ENCODE measurements around the gene GIMAP1. TPM values are rescaled to one million over a fixed set of nuclear protein-coding genes. Genes with fewer than 3 reads are reported as not detected.

Gene GIMAP1
- polyA plus RNA-seq, 1 donor from 2014 or later, result not detected

DNA sequence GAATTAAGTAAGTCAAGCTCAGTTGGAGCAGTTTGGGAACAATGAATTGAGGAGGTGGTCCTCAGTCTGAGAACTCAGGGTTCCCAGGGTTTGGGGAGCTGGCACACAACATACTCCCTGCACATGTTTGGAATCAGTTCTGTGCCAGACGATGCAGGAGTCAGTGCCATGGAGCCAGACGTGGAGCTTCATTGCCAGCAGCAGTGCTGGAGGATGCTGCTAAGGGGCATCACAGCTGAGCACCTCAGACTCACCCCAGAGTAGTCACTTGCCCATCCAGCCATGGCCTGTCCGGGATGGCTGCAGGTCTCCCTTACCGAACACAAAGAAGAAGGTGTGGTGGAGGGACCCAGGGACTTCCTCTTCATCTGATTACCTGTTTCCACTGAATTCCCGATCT, 28.7 kb downstream of the GIMAP1 start:
- Histone ChIP-seq H3K4me2 (ENCODE audit: low read length) (no peak overlapping the region), H4K20me1 (ENCODE audit: insufficient read depth) (no peaks in the 10 kb centered on the region), H2AFZ (ENCODE audit: low read depth, low read length) (no peak overlapping the region), H3K36me3 (ENCODE audit: insufficient read depth, low read length) (no peaks in the 10 kb centered on the region), H3K4me3 (ENCODE audit: low read length) (no peak overlapping the region), H3K9ac (ENCODE audit: low read length) (no peak overlapping the region), H3K9me3 (ENCODE audit: low read length) (no peaks in the 10 kb centered on the region), H3K27ac (ENCODE audit: low read length) (no peak overlapping the region), H3K27me3 (ENCODE audit: insufficient read depth, low read depth, low read length) (no peaks in the 10 kb centered on the region), H3F3A (ENCODE audit: insufficient read depth, low read length, poor library complexity, severe bottlenecking) (no peaks in the 10 kb centered on the region), H3K79me2 (replicated peaks; ENCODE audit: insufficient read depth, low read length) (no peaks in the 10 kb centered on the region), H3K9me2 (ENCODE audit: insufficient read depth, low read length) (no peaks in the 10 kb centered on the region)
- TF ChIP-seq EP300 (conservative IDR thresholded peaks at IDR 0.05; ENCODE audit: poor library complexity, severe bottlenecking) (no peak), MXI1 (conservative IDR thresholded peaks at IDR 0.05; ENCODE audit: poor library complexity, severe bottlenecking) (no peak), SMC3 (conservative IDR thresholded peaks at IDR 0.05; ENCODE audit: poor library complexity) (no peak), EZH2 (IDR thresholded peaks at IDR 0.05; ENCODE audit: borderline replicate concordance, insufficient read depth, low read length, poor library complexity, severe bottlenecking) (no peak), TAF1 (IDR thresholded peaks at IDR 0.05; ENCODE audit: low read depth) (no peak), POLR2AphosphoS5 (IDR thresholded peaks at IDR 0.05) (no peak), RAD21 (conservative IDR thresholded peaks at IDR 0.05) (no peak)
- TF ChIP-seq, protein P1, sequence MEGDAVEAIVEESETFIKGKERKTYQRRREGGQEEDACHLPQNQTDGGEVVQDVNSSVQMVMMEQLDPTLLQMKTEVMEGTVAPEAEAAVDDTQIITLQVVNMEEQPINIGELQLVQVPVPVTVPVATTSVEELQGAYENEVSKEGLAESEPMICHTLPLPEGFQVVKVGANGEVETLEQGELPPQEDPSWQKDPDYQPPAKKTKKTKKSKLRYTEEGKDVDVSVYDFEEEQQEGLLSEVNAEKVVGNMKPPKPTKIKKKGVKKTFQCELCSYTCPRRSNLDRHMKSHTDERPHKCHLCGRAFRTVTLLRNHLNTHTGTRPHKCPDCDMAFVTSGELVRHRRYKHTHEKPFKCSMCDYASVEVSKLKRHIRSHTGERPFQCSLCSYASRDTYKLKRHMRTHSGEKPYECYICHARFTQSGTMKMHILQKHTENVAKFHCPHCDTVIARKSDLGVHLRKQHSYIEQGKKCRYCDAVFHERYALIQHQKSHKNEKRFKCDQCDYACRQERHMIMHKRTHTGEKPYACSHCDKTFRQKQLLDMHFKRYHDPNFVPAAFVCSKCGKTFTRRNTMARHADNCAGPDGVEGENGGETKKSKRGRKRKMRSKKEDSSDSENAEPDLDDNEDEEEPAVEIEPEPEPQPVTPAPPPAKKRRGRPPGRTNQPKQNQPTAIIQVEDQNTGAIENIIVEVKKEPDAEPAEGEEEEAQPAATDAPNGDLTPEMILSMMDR (IDR thresholded peaks at IDR 0.05; ENCODE audit: poor library complexity, severe bottlenecking), result no peak
- TF ChIP-seq, protein P2, sequence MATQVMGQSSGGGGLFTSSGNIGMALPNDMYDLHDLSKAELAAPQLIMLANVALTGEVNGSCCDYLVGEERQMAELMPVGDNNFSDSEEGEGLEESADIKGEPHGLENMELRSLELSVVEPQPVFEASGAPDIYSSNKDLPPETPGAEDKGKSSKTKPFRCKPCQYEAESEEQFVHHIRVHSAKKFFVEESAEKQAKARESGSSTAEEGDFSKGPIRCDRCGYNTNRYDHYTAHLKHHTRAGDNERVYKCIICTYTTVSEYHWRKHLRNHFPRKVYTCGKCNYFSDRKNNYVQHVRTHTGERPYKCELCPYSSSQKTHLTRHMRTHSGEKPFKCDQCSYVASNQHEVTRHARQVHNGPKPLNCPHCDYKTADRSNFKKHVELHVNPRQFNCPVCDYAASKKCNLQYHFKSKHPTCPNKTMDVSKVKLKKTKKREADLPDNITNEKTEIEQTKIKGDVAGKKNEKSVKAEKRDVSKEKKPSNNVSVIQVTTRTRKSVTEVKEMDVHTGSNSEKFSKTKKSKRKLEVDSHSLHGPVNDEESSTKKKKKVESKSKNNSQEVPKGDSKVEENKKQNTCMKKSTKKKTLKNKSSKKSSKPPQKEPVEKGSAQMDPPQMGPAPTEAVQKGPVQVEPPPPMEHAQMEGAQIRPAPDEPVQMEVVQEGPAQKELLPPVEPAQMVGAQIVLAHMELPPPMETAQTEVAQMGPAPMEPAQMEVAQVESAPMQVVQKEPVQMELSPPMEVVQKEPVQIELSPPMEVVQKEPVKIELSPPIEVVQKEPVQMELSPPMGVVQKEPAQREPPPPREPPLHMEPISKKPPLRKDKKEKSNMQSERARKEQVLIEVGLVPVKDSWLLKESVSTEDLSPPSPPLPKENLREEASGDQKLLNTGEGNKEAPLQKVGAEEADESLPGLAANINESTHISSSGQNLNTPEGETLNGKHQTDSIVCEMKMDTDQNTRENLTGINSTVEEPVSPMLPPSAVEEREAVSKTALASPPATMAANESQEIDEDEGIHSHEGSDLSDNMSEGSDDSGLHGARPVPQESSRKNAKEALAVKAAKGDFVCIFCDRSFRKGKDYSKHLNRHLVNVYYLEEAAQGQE (IDR thresholded peaks at IDR 0.05; ENCODE audit: borderline replicate concordance), result no peak

DNA sequence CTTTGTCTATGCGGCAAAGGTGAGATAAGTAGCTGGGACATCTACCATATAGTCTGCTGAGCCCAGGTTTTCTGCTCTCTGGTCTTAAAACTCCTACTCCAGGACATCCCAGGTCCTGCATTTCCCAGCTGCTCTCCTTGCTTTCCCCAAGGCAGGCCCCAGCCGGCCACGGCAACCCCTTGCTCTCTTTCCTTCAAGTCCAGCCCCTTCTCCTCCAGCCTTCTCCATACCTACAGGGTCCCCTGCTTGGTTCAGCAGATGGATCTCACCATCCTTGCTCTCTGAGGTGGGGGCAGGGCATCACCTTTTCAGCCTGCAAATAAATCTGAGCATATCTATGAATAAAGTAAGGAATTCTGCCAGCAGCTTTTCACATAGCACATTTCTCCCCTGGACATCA, 29.5 kb downstream of the GIMAP1 start:
- Histone ChIP-seq H4K20me1 (ENCODE audit: insufficient read depth) (no peaks in the 10 kb centered on the region), H3F3A (ENCODE audit: insufficient read depth, low read length, poor library complexity, severe bottlenecking) (no peaks in the 10 kb centered on the region), H2AFZ (ENCODE audit: low read depth, low read length) (no peak overlapping the region), H3K9me3 (ENCODE audit: low read length) (no peaks in the 10 kb centered on the region), H3K9me2 (ENCODE audit: insufficient read depth, low read length) (no peaks in the 10 kb centered on the region), H3K36me3 (ENCODE audit: insufficient read depth, low read length) (no peaks in the 10 kb centered on the region), H3K4me2 (ENCODE audit: low read length) (no peak overlapping the region), H3K27ac (ENCODE audit: low read length) (no peak overlapping the region), H3K79me2 (replicated peaks; ENCODE audit: insufficient read depth, low read length) (no peaks in the 10 kb centered on the region), H3K4me3 (ENCODE audit: low read length) (no peak overlapping the region), H3K27me3 (ENCODE audit: insufficient read depth, low read depth, low read length) (no peaks in the 10 kb centered on the region), H3K9ac (ENCODE audit: low read length) (no peak overlapping the region)
- no peak for TF ChIP-seq SMC3 (conservative IDR thresholded peaks at IDR 0.05; ENCODE audit: poor library complexity)
- TF ChIP-seq TAF1 (IDR thresholded peaks at IDR 0.05; ENCODE audit: low read depth), result no peak
- TF ChIP-seq EP300 (conservative IDR thresholded peaks at IDR 0.05; ENCODE audit: poor library complexity, severe bottlenecking), result no peak
- no peak for TF ChIP-seq RAD21 (conservative IDR thresholded peaks at IDR 0.05)
